Suppressor macrophage (primary cell): ENCODE data around the gene PHC3.

Experiments
- DNase-seq, 4 experiments: peaks; one replicate each; pipeline ENCODE4 v3.0.0-alpha.2; 2020 to 2022

Gene PHC3

GRCh38 chr3:170078620-170079281 is 102.8 kb downstream of the PHC3 start:
- no peak for DNase-seq

DNA sequence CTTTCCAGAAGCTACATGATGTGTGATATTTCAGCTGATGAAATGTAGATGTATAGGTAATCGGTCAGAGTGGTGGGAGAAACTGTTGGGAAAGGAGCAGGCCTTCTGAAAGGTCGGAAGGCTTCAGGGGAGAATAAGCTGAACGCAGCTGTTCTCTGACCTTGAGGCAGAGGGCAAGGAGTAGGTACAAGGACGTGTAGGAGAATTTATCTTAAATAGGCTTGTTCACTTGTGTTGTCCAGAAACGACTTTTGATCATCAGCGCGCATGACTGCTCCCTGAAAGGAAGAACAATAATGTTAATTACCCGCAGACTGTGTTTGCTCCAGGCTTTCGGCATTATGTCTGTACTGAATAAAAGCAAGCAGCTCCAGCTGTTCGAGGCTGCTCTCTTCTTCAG is 104.2 kb downstream of the PHC3 start:
- no peak for DNase-seq

DNA sequence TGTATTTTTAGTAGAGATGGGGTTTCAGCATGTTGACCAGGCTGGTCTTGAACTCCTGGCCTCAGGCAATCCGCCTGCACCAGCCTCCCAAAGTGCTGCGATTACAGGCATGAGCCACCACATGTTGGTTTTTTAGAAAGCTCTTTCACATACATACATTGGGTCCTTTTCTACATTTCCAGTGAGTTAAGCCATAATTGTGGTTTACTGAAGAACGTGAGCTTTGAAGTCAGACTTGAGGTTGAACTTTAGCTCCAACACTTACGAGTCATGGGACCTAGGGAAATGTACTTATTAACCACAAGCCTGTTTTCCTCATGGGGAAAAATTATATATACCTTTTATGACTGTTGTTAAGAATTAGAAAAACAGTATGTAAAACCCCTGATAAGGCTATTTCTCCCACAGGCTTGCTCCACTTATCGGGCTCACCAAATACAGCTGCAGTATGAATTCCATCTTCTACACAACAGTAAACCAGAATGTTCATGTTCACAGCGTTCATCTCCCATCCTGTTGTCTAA is 104.8 kb downstream of the PHC3 start:
- no peak for DNase-seq

- DNase-seq, result no peak
Measured at GRCh38 chr3:170075441-170076091, 106.0 kb downstream of the PHC3 start.

DNA sequence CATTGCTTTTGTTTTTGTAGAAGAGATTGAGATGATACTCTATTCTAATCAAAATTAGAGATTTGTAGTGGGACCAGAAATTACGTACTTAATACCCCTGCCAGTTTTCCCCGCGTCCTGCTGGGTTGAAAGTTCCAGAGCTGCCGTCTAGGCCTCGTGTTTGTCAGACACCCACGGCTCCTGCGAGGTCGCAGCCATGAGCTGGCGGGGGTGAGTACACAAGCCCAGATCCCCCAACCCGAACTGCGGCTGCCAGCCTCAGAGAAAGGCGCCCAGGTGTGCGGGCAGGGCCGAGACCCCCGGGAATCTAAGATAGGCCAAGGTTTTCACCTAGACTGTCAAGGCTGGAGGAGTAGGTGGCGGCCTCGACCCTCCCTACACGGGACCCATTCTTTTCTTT is 117.4 kb downstream of the PHC3 start:
- no peak for DNase-seq

- DNase-seq, result no peak
Measured at GRCh38 chr3:170063691-170064090, 117.8 kb downstream of the PHC3 start.

DNA sequence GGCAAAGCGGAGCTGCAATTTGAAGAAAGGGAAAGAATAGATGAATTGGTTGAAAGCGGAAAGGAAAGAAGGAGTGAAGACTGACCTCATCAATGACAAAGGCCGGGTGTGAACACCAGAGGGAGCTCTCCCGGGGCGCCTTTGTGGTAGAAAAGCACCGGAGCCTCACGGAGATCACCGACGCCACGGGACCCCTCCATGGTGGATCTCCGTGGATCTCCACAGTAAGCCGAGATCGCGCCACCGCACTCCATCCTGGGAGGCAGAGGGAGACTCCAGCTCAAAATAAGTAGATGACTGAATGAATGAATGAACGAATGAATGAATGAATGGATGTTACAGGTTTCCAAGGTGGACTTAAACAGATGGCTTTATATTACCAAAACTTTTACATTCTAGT is 118.8 kb downstream of the PHC3 start:
- DNase-seq, result no peak

DNA sequence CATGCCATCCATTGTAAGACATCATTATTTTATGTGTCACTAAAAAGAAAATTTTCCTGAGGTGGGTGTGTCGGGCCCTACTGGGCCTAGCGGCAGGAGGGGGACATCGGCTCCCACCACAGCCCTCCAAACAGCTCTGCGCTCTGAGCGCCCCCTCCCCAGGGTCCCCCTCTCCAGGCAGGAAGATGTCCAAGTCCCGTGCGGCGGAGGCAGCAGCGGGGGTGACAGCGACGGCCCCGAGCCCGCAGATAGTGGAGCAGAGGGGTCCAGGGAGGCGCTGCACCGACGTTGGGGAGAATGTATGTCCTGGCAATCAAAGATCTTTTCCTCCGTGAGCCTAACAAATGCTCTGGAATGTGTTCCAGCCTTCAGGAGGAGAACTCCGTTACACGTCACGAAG is 119.5 kb downstream of the PHC3 start:
- DNase-seq, result no peak

DNA sequence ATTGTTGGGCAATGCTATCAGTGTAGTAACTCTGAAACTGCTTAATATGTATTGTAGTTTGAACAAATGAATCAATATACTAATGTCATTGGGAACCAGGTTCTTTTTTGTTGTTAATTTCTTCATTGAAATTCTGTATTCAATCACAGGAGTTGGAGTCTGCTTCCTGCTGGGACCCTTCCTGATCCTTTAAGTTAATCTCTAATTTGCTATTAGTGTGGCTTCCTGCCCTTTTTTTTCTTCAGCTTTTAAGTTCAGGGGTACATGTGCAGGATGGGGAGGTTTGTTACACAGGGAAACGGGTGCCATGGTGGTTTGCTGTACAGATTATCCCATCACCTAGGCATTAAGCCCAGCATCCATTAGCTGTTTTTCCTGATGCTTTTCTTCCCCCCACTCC is 122.1 kb downstream of the PHC3 start:
- DNase-seq, result no peak

- DNase-seq, result peak in 1 of 4 experiments; percentile 29
Measured at GRCh38 chr3:170058127-170058526, 123.4 kb downstream of the PHC3 start.

GRCh38 chr3:170057550-170057949 is 124.0 kb downstream of the PHC3 start:
- DNase-seq, result no peak

- DNase-seq, result no peak
Measured at GRCh38 chr3:170056710-170057454, 124.7 kb downstream of the PHC3 start.

- no peak for DNase-seq
Measured at GRCh38 chr3:170055209-170055608, 126.3 kb downstream of the PHC3 start.

- peak; percentile 8 to 49 (median 36) for DNase-seq
Measured at GRCh38 chr3:170054204-170054603, 127.3 kb downstream of the PHC3 start.

GRCh38 chr3:170052398-170052797 is 129.1 kb downstream of the PHC3 start:
- DNase-seq, result no peak

DNA sequence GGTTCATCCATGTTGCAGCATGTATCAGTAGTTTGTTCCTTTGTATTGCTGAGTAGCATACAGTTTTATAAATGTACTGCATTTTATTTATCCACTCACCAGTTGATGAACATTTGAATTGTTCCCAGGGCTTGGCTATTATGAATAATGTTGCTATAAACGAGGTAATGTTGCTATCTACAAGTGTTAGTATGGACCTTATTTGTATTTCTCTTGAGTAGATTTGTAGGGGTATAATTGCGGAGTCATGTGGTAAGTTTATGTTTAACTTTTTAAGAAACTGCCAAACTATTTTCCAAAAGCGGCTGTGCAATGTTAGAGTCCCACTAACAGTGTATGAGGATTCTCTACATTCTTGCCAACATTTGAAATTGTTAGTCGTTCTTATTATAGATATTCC is 130.8 kb downstream of the PHC3 start:
- DNase-seq, result no peak

GRCh38 chr3:170049146-170050000 is 132.2 kb downstream of the PHC3 start:
- DNase-seq, result no peak

GRCh38 chr3:170047133-170047404 is 134.5 kb downstream of the PHC3 start:
- DNase-seq, result no peak

DNA sequence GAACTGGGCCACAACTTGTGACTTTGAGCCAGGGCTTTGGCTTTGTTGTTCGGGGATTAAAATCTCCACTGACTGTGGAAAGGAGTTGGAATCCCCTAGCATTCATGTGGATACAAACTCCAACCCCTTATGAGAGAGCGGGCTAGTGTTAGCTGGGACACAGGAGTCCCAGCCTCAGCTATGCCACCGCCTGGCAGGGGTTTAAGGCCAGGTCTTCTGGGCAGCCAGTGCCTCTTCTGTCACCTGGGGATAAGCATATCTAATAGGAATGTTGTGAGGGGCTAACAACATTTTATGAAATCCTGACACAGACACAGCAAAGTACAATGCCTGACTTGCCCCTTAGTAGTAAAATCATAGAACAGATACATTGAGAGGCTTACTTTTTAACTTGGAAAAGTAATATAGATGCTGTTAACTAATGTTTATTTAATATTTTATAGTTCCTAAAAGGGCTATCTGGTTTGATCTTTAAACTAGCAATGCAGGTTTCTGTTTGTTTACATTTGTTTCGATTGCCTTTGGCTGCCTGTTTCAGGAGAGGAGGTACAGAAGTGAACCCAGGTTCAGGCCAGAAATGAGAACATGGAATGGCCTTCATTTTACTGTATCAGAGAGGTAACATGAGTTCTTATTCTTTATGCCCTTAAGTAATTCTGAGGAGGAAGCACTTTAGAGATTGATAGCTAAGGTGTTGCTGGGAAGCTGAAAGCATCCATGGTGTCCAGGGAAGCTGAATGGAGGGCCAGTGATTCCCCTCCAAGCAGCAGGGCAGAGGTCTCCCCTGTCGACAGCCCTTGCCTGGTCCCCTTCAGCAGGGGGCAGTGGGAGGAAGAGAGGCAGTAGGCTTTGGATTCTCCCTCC is 135.0 kb downstream of the PHC3 start:
- no peak for DNase-seq

DNA sequence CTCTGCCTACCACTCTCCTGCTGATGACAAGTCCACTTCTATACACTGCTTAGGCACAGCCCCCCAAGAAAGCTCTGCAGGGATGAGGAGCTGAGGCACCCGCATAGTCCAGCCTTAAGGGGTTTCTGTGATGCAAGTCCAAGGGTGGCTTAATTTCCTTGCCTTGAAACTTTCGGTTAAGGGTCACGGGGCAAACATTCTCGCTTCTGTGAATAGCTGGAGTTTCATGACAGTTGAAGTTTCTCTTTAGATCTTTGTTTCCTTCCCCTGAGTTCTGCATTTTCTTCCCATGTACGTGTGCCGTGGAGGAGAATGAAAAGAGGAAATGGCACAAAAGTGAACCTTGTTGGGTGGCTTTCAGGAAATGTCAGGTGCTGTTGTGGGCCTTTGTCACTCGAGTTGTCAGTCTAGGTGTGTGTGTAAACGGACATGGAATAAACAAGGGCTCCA is 136.7 kb downstream of the PHC3 start:
- DNase-seq, result peak; percentile 73 to 89 (median 82)

DNA sequence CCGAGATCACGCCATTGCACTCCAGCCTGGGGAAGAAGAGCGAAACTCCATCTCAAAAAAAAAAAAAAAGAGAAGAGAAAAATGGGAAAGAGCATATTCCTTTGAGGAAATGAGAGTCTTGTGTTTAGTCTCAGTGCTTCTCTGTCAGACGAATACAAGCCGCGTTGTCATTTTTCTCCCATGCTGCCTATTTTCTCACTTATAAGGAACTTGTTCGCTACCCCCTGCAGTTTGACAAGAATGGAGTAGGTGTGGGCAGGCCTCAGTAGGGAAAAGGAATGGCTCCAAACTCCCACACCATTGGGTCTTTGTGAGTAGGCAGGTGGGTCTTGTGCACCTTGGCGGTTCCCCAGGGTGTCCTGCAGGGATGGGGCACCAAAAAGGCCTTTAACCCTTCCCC is 137.3 kb downstream of the PHC3 start:
- DNase-seq, result peak; percentile 73 to 86 (median 80)

GRCh38 chr3:170043506-170043905 is 138.0 kb downstream of the PHC3 start:
- DNase-seq, result no peak
